GM19240 (cell line): ENCODE data around the gene CYTH3.
"Not testable (repeated sequence)": the region's sequence is repeated elsewhere in the genome, so short reads cannot be mapped to it uniquely, and the experiment has no call there.

Source experiments
- DNase-seq: peaks from one replicate; pipeline ENCODE4 v3.0.0; 2011; ENCODE audit warnings: low spot score; ENCODE audit not compliant: insufficient read length

CYTH3 gene

DNA sequence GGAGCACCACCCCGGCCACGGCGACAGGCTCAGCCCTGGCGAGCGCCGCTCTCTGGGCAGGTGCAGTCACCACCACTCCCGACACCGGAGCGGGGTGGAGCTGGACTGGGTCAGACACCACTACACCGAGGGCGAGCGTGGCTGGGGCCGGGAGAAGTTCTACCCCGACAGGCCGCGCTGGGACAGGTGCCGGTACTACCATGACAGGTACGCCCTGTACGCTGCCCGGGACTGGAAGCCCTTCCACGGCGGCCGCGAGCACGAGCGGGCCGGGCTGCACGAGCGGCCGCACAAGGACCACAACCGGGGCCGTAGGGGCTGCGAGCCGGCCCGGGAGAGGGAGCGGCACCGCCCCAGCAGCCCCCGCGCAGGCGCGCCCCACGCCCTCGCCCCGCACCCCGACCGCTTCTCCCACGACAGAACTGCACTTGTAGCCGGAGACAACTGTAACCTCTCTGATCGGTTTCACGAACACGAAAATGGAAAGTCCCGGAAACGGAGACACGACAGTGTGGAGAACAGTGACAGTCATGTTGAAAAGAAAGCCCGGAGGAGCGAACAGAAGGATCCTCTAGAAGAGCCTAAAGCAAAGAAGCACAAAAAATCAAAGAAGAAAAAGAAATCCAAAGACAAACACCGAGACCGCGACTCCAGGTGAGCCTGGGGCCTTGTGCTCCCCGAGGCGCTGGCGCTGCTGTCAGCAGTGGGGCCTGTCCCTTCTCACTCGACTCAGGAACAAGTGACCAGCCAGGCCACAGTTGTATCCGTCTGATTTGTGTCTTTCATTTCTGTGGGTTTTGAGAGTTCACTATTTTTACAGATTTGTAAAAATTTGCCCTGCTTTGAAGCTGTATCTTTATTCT is 117.7 kb downstream of the CYTH3 start:
- DNase-seq = no peak

DNA sequence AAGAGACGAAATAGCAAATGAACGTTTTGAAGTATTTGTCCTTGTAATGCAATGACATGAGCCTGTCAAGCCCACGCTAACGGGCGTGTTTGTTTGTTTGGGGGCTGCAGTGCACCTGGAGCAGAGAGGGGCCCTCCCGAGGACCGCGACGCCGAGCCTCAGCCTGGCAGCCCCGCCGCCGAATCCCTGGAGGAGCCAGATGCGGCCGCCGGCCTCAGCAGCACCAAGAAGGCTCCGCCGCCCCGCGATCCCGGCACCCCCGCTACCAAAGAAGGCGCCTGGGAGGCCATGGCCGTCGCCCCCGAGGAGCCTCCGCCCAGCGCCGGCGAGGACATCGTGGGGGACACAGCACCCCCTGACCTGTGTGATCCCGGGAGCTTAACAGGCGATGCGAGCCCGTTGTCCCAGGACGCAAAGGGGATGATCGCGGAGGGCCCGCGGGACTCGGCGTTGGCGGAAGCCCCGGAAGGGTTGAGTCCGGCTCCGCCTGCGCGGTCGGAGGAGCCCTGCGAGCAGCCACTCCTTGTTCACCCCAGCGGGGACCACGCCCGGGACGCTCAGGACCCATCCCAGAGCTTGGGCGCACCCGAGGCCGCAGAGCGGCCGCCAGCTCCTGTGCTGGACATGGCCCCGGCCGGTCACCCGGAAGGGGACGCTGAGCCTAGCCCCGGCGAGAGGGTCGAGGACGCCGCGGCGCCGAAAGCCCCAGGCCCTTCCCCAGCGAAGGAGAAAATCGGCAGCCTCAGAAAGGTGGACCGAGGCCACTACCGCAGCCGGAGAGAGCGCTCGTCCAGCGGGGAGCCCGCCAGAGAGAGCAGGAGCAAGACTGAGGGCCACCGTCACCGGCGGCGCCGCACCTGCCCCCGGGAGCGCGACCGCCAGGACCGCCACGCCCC is 118.5 kb downstream of the CYTH3 start:
- no peak for DNase-seq

DNA sequence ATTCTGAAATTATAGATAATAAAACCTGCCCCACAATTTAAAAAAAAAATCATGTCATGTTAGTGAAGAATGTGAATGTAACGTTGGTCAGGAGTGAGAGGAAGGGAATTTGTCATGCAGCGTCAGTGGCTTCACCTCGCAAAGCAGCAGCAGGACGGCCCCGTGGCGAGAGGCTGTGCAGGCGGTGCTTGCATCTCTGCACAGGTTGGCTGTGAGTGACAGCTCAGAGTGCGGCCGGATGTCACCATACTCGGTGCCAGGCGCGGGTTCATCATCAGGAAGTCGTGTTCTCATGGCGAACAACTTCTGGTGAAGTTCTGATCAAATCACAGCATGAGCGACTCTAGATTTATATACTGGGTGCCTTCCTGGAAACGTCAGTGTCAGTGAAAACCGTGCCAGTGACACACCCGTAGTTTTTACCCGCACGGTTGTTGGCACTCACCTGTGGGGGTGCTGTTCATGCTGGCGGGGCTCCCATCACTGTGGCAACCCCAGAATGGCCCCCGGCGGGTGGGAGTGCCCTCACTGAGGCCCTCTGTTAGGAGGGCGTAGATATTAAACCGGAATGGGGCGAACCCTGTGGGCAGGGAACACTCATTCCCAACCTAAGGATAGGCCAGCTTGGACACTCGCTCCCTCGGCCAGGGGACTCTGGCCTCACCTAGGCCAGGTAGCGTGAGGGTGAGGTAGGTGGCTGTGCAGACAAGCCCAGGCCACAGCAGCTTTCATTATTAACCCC is 120.3 kb downstream of the CYTH3 start:
- no peak for DNase-seq

DNA sequence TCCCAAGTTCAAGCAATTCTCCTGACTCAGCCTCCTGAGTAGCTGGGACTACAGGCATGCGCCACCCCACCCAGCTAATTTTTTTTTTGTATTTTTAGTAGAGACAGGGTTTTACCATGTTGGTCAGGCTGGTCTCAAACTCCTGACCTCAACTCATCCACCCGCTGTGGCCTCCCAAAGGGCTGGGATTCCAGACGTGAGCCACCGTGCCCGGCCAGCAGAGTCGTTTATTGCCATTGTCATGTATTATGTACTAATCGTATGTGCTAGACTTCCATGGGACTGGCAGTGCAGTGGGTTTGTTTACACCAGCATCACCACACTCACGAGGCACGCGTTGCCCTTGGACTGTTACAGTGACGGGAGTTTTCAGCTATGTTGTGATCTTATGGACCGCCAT is 120.9 kb downstream of the CYTH3 start:
- not testable (repeated sequence) for DNase-seq

DNA sequence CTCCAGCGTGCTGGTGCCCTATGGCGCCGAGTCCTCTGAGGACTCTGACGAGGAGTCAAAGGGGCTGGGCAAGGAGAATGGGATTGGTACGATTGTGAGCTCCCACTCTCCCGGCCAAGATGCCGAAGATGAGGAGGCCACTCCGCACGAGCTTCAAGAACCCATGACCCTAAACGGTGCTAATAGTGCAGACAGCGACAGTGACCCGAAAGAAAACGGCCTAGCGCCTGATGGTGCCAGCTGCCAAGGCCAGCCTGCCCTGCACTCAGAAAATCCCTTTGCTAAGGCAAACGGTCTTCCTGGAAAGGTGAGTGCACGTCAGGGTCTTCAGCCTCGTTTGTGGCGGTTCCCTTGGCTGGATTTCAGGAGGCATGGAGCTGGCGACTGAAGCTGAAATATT is 122.4 kb downstream of the CYTH3 start:
- no peak for DNase-seq

DNA sequence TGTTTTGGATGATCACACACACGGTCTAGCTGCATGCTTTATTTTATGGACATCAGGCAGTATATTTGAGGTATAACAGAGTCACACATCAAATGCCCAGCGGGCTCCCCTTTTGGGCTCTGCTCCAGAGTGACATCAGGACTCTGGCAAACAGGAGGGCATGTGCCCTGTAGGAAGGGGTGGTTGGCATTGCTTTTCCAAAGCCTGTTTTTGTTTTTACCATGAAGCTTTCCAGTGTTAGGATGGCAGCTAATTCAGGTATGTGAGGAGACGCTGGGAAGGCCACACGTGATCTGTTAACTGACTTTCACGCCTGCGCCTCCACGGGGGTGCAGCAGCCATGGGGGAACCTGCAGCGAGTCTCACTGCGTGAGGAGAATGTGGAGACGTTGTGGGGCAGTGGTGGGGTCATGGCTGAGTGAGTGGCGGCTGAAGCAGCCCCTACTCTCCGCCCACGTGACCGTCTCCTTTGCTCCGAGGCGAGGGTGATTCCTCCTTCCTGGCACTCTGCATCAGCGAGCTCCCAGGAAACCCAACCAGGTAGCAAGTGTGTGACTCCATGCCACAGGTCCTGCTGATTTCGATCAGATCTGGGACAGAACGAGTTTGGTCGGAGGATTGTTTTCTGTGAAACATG is 123.6 kb downstream of the CYTH3 start:
- DNase-seq = no peak

DNA sequence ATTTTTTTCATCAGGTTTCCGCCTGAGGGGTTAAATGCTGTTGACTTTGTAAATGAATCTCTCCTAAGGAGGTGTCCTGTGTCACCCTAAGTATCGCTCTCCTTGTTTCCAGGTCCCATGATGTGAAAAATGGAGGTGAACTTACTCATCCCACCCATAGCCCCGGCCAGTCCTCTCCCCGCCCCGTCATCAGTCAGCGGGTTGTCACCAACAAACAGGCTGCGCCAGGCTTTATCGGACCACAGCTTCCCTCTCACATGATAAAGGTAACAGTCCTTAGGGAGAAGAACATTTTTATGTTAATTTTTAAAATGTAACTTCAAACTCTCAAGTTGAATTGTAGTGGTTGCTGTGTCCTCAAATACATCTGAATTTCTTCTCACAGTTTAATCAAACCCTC is 124.8 kb downstream of the CYTH3 start:
- no peak for DNase-seq

DNA sequence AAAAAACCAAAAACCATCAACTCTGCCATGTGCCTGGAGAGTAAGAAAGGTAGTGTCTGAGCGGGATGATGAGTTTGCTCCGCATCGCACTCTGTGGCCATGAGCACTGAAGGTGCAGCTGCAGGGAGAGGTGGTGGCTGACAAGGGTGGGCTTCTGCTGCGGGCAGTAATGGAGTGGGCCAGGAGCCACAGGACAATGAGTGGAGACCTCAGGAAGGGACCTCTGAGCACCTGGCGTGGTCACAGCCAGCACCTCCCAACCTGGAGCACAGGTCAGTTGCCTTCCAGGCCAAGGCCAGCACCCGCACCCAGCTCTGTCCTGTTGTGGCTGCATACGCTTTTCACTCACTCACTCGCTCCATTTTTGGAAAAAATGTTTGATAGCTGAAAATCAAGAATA is 125.8 kb downstream of the CYTH3 start:
- no peak for DNase-seq

DNA sequence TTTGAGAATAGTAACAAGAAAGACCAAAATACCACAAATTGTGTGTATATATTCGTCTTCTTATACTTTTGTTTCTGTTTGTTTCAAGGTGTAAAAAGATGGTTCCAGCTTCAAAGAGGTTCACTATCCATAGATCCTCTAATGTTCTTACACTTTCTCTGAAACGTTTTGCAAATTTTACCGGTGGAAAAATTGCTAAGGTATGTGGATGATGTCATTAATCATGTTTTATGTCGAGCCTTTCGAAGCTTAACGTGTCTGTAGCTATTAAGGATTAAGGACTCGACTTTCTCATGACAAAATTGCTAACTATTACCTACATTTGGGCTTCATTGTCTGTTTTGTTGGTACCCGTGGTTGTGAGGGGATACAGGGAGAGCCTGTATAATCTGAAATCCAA is 128.4 kb downstream of the CYTH3 start:
- DNase-seq = no peak

DNA sequence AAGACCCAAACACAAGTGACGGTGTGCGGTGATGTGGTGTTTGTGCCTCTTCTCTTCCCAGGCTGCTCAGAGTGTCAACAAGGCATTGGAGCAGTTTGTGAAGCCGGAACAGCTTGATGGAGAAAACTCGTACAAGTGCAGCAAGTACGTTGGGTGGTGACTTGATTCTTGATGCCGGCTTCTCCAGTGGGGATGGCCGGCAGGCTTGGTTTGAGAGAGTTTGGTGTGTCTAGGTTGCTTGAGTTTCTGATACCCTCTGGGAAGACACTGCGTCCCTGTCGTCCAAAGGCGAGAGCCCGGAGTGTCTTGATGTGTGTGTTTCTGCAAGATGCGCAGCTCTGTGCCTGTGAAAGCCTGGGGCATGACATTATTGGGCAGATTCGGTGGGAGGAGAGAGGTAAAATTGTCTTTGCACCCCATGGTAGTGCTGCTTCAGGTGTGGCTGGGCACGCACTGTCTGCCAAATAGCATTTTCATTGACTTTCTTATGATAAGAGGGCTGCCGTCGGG is 129.5 kb downstream of the CYTH3 start:
- no peak for DNase-seq

DNA sequence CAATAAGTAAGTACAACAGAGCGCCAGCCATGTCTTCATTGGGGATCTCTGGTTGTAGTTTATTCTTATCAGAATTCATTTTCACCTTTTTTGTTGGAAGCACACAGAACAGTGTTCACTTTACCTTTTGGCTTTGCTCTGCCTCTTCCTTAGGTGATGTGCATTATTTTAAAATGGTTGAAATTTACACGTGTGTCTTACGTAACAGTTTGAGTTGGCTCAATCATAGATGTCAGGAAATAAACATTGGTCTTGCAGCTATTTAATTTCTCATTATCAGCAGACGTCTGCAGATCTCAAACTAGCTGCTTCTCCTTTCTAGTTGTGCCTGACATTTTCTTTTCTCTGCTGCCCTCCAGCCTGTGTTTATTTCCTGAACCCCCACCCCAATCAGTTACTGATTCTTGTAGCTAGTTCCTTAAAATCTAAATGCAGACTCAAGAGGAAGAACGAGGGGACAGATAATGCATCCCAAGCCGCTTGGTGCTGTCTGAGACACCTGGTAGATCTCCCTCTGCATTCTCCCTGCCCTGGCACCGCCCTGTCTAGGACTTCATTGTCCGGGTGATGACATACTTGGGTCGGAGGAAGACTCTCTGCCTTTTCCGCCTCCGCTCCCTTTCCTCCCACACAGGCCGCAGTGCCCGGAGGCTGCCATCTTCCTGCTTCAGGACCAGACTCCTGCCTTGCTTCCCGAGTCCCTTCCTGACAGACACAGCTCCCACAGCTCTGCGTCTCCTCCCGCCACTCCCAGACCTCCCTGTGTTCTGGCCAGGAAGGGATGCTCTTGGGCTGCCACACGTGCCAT is 133.0 kb downstream of the CYTH3 start:
- no peak for DNase-seq

DNA sequence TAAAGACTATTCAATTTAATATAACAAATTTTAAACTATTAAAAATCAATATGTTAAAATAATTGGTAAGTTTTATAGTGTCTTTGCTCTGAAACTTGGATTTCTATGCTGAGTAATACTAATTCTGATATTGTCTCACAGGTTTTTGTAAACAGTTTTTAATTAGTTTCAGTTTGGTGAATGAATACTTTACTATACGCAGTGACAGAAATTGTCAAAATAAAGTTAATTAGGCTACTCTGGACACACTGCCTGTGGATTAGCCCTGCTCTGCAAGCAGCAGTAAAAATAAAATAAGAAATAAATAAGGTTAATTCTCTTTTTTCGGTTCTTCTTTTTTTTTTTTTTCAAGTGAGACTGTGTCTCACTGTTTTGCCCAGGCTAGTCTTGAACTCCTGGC is 135.9 kb downstream of the CYTH3 start:
- DNase-seq = no peak

DNA sequence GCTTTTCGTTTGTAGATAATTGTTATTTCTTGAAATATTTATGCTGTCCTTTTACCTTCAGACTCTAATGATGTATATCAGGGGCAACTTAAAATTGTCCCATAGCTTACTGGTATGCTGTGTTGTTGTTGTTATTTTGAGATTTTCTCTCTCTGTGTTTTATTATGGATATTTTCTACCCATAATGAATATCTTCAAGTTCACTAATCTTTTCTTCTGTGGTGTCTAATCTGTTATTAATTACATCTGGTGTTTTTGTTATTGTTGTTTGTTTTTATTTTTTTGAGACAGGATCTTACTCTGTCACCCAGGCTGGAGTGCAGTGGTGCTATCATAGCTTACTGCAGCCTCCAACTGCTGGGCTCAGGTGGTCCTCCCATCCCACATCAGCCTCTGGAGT is 139.2 kb downstream of the CYTH3 start:
- DNase-seq = no peak

DNA sequence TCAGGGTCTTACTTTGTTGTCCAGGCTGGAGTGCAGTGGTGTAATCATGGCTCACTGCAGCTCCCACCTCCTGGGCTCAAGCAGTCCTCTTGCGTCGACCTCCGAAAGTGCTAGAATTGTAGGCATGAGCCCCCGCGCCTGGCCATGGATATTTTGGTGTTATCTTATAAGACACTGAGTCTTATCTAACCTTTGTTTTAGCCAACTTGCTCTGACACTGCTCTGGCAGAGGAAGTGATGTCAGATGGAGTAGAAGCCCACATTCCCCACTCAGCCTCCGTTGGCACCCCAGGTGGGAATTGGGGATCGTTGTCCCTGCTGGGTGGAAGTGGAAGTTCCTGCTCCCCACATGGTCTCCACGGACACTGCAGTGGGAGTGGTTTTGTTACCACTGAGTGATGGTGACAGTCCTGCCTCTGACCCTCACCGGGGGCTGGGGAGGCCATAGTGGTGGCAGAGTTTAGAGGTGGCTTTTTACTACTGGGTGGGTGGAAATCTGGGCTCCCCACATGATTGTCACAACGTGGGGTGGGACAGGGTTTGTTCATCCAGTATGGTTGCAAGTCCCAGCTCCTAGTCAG is 142.3 kb downstream of the CYTH3 start:
- DNase-seq = no peak

DNA sequence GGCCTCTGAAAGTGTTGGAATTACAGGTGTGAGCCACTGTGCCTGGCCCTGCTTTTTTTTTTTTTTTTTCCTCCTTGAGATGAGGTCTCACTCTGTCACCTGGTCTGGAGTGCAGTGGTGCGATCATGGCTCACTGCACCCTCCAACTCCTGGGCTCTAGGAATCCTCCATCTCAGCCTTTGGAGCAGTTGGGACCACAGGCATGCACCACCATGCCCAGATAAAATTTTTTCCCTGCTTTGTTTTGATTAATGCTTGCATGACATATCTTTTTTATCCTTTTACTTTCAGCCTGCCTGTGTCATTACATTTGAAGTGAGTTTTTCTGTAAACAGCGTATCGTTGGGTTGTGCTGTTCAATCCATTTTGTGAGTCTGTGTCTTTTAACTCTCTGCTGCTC is 144.2 kb downstream of the CYTH3 start:
- no peak for DNase-seq

DNA sequence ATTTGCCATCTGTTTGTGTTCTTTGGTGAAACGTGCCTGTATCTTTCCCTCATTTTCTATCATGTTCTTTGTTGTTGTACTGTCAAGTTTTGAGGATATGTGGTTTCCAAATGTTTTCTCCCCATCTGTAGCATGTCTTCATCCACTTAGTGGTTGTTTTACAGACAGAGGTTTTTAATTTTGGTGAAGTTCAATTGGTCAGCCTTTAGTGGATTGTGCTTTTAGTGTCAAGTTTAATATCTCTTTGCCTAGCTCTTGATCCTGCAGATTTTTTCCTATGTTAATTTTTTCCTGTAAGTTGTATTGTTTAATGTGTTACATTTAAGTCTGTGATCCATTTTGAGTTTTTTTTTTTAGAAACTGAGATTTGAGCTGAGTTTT is 145.3 kb downstream of the CYTH3 start:
- DNase-seq = no peak

DNA sequence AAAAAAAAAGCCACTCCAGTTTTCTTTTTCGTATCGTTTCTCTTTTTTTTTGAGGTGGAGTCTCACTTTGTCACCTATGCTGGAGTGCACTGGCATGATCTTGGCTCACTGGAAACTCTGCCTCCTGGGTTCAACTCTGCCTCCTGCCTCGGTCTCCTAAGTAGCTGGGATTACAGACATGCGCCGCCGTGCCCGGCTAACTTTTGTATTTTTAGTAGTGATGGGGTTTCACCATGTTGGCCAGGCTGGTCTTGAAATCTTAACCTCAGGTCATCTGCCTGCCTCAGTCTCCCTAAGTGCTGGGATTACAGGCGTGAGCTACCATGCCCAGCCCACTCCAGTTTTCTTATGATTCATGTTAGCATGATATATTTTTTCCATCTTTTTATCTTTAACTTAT is 148.6 kb downstream of the CYTH3 start:
- DNase-seq = no peak

DNA sequence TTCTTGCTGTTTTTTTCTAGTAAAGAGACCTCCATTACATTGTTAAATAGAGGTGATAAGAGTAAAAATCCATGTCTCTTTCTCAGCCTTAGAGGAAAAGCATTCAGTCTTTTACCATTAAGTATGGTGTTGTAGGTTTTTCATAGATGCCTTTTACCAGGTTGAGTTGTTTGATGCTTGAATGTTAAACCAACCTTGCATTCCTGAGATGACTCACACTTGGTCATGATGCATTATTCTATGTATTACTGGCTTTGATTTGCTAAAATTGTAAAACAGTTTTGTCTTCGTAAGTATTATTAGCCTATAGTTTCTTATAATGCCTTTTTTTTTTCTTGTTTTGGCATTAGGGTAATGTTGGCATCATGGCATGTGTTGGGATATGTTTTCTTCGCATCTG is 151.3 kb downstream of the CYTH3 start:
- DNase-seq = no peak

DNA sequence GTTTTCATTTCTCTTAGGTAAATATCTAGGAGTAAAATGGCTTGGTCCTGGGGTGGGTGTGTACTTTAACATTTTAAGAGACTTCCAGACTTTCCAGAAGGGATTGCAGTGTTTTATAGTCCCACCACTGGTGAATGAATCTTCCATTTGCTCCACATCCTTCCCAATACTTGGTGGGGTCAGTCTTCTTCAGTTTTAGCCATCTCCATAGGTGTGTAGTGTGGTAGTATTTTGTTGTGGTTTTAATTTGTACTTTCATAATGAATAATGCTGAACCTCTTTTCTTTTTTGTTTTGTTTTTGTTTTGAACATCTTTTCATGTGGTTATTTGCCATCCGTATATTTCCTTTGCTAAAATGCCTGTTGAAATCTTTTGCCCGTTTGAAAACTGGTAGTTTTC is 154.9 kb downstream of the CYTH3 start:
- no peak for DNase-seq

DNA sequence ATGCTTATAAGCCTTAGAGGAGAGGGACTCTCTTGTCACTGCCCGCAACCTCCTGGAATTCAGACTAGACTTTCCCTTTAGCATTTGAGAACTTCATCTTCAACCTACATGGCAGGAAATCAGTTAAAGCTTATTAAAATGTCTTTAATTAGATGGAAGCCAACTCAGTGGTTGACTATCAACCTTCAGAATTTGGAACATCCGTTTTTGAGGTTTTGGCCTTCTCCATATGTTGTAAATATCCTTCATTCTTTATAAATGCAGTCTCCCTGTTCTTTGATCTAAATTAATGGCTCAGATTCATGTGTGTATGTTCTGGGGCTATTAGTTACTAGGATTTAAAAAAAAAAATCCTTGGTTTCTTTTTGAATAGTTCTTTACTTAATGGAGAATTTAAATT is 156.2 kb downstream of the CYTH3 start:
- no peak for DNase-seq
